Colonic mucosa (tissue), 4 donors: ENCODE measurements around the gene CMC1. TPM values are rescaled to one million over a fixed set of nuclear protein-coding genes. Genes with fewer than 3 reads are reported as not detected.

Experiments
- DNase-seq: peaks from one replicate; pipeline ENCODE4 v3.0.0-alpha.2; 2020
- H3K27ac ChIP-seq: fragments of 200-600 bp; one replicate; pipeline ENCODE4 v1.8.0; 2021
- H3K27me3 ChIP-seq: fragments of 200-600 bp; one replicate; pipeline ENCODE4 v1.8.0; 2021
- H3K36me3 ChIP-seq: fragments of 200-600 bp; one replicate; pipeline ENCODE4 v1.8.0; 2021
- H3K4me1 ChIP-seq: fragments of 200-600 bp; one replicate; pipeline ENCODE4 v1.8.0; 2021; ENCODE audit warnings: mild to moderate bottlenecking
- H3K4me3 ChIP-seq: fragments of 200-600 bp; one replicate; pipeline ENCODE4 v1.8.0; 2021
- H3K9ac ChIP-seq, 2 donors: one replicate each; pipeline ENCODE4 v1.7.0; 2013; ENCODE audit warnings: control low read depth in 2 of 2, low read depth in 2 of 2, low read length in 2 of 2
- H3K9me3 ChIP-seq: fragments of 200-600 bp; one replicate; pipeline ENCODE4 v1.8.0; 2021
- CTCF ChIP-seq: fragments of 200-600 bp; IDR thresholded peaks from one replicate; pipeline ENCODE4 v1.8.0; 2022; ENCODE audit warnings: antibody characterized with exemption, mild to moderate bottlenecking
- intact Hi-C: fragments of 100-400 bp; cut with DNase I; formaldehyde crosslinking; loops from one replicate; pipeline ENCODE4 v1.14.1; 2022
- total RNA-seq, 2 donors: library from RNA; stranded (reverse); fragmentation: NEBNext Ultra II Directional in 1 of 2; extraction: Animal tissue kit (Norgen Biotek cat#: 25700) in 1 of 2; gene quantifications; one replicate each; pipeline ENCODE4 v1.2.1, GENCODE V29; 2021
- donor health status: healthy.
- donor health status: DM: no; HTN: no; CAD: no.
- donor health status: DM: no; HTN: no; CAD: no.

Gene CMC1
- total RNA-seq, 2 donors from 2014 or later = 29.7 to 41.5 TPM

DNA sequence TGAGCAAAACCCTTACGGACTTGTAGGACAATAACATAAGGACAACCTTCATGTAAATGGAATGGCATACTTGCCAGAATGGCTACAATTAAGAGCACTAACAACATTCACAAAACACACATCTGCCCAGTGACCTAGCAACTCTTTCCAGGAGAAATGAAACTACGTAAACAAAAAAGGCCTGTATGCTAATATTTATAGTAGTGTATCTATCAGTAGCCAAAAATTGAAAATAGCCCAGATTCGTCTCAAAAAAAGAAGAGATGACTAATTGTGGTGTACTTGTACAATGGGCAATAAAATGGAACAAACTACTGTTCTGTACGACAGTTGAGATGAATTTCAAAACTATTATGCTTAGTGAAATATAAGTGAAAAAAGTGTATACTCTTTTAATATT, 38.4 kb downstream of the CMC1 start:
- no peak for TF ChIP-seq CTCF
- no peak for DNase-seq
- Histone ChIP-seq H3K4me3 (no peak overlapping the region), H3K36me3 (no peaks in the 10 kb centered on the region), H3K27ac (no peak overlapping the region), H3K4me1 (no peaks in the 10 kb centered on the region), H3K9ac (no peak overlapping the region), H3K27me3 (no peaks in the 10 kb centered on the region), H3K9me3 (no peaks in the 10 kb centered on the region)
- intact Hi-C loops = loop anchor here (10.0 kb wide), 1 partner anchor 365 kb away; no protein-coding TSS in a partner anchor

GRCh38 chr3:28280781-28281180, 39.4 kb downstream of the CMC1 start:
- intact Hi-C loops = loop anchor here (10.0 kb wide), 1 partner anchor 366 kb away; no protein-coding TSS in a partner anchor
- no peak overlapping the region for H3K27ac ChIP-seq
- no peak for TF ChIP-seq CTCF
- no peaks in the 10 kb centered on the region for H3K36me3 ChIP-seq
- no peaks in the 10 kb centered on the region for H3K4me1 ChIP-seq
- no peak overlapping the region for H3K4me3 ChIP-seq
- no peak overlapping the region for H3K9ac ChIP-seq
- no peak for DNase-seq
- no peaks in the 10 kb centered on the region for H3K27me3 ChIP-seq
- H3K9me3 ChIP-seq = no peaks in the 10 kb centered on the region

GRCh38 chr3:28286595-28286994, 45.2 kb downstream of the CMC1 start:
- Histone ChIP-seq H3K27ac (no peak overlapping the region), H3K36me3 (no peaks in the 10 kb centered on the region), H3K9ac (no peak overlapping the region), H3K9me3 (no peaks in the 10 kb centered on the region), H3K27me3 (no peaks in the 10 kb centered on the region), H3K4me3 (no peak overlapping the region), H3K4me1 (no peaks in the 10 kb centered on the region)
- TF ChIP-seq CTCF = peak; percentile 46
- intact Hi-C loops = loop anchor here (10.0 kb wide), 1 partner anchor 372 kb away; no protein-coding TSS in a partner anchor
- DNase-seq = no peak

DNA sequence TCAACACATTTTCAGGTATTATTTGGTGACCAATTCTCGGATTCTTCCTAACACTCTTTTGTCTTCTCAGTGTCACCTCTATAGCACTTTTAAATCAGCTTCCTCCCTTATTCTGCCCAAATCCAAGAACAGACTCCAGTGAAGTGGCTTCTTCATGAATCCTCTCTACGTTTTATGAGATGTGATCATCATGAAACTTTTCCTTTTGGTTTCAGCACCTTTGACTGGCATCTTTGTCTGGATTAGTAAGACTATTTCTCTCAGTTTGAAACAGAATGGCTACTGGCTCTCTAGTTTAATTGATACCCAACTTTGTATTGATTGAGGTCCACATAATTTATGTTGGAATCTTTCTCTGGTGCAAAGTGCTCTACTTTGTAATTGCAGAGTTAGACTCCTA, 45.6 kb downstream of the CMC1 start:
- TF ChIP-seq CTCF = no peak
- H3K27me3 ChIP-seq = no peaks in the 10 kb centered on the region
- no peak overlapping the region for H3K9ac ChIP-seq
- H3K9me3 ChIP-seq = no peaks in the 10 kb centered on the region
- H3K4me3 ChIP-seq = no peak overlapping the region
- H3K4me1 ChIP-seq = no peaks in the 10 kb centered on the region
- no peak overlapping the region for H3K27ac ChIP-seq
- DNase-seq = no peak
- no peaks in the 10 kb centered on the region for H3K36me3 ChIP-seq
- intact Hi-C loops = loop anchor here (10.0 kb wide), 1 partner anchor 372 kb away; no protein-coding TSS in a partner anchor

DNA sequence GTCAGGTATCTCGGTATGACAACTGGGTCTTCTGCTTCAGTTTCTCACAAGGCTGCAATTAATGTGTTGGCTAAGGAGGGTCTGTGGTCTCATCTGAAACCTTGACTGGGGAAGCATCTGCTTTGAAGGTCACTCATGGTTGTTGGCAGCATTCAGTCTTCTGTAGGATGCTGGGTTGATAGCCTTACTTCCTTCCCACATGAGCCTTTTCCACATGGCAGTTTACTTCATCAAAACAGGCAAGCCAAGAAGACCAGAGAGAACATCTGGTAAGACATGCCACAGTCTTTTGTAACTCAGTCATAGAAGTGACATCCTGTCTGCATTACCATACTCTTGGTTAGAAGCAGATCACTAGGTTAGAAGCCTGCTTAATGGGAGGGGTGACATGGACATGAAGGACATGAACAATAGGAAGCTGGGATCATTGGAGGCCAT, 49.5 kb downstream of the CMC1 start:
- Histone ChIP-seq H3K4me1 (no peaks in the 10 kb centered on the region), H3K9me3 (no peaks in the 10 kb centered on the region), H3K27me3 (no peaks in the 10 kb centered on the region), H3K27ac (no peak overlapping the region), H3K36me3 (no peaks in the 10 kb centered on the region), H3K9ac (no peak overlapping the region), H3K4me3 (no peak overlapping the region)
- TF ChIP-seq CTCF = no peak
- DNase-seq = no peak
- intact Hi-C loops = no loop called here
